ENCODE data around the gene PPM1F.

Gene PPM1F

GRCh38 chr22:21966643-21967516, 14.2 kb upstream of the PPM1F start:
- no peak for TF ChIP-seq CTCF (IDR thresholded peaks at IDR 0.05; ENCODE audit: control insufficient read depth, insufficient read depth, low read depth, low read length, missing control alignments)
- DNase-seq (ENCODE audit: low read depth): no peak
- no peak overlapping the region for H3K4me3 ChIP-seq (ENCODE audit: control insufficient read depth, low read depth, low read length)

- TF ChIP-seq CTCF (IDR thresholded peaks at IDR 0.05; ENCODE audit: control insufficient read depth, insufficient read depth, low read depth, low read length, missing control alignments): no peak
- no peak for DNase-seq (ENCODE audit: low read depth)
- no peak overlapping the region for H3K4me3 ChIP-seq (ENCODE audit: control insufficient read depth, low read depth, low read length)
These were observed 13.2 kb upstream of the PPM1F start for GRCh38 chr22:21965762-21966288.

- no peak overlapping the region for H3K4me3 ChIP-seq (ENCODE audit: control insufficient read depth, low read depth, low read length)
- TF ChIP-seq CTCF (IDR thresholded peaks at IDR 0.05; ENCODE audit: control insufficient read depth, insufficient read depth, low read depth, low read length, missing control alignments): no peak
- DNase-seq (ENCODE audit: low read depth): no peak
These were observed 12.4 kb upstream of the PPM1F start for GRCh38 chr22:21964918-21965484.

- DNase-seq (ENCODE audit: low read depth): no peak
- no peak for TF ChIP-seq CTCF (IDR thresholded peaks at IDR 0.05; ENCODE audit: control insufficient read depth, insufficient read depth, low read depth, low read length, missing control alignments)
- H3K4me3 ChIP-seq (ENCODE audit: control insufficient read depth, low read depth, low read length): no peak overlapping the region
These were observed 11.6 kb upstream of the PPM1F start for GRCh38 chr22:21964234-21964633.

- no peak for DNase-seq (ENCODE audit: low read depth)
- no peak for TF ChIP-seq CTCF (IDR thresholded peaks at IDR 0.05; ENCODE audit: control insufficient read depth, insufficient read depth, low read depth, low read length, missing control alignments)
- no peak overlapping the region for H3K4me3 ChIP-seq (ENCODE audit: control insufficient read depth, low read depth, low read length)
These were observed 11.2 kb upstream of the PPM1F start for GRCh38 chr22:21963790-21964211.

- no peak for TF ChIP-seq CTCF (IDR thresholded peaks at IDR 0.05; ENCODE audit: control insufficient read depth, insufficient read depth, low read depth, low read length, missing control alignments)
- DNase-seq (ENCODE audit: low read depth): no peak
- H3K4me3 ChIP-seq (ENCODE audit: control insufficient read depth, low read depth, low read length): no peak overlapping the region
These were observed 10.6 kb upstream of the PPM1F start for GRCh38 chr22:21963286-21963685.
